Keratinocyte (primary cell): Measurements from ENCODE around the gene CHD9. TPM values are rescaled to one million over a fixed set of nuclear protein-coding genes. Genes with fewer than 3 reads are reported as not detected.

Source experiments
- DNase-seq: peaks from one replicate; pipeline ENCODE4 v3.0.0-alpha.2; 2011; ENCODE audit warnings: low read depth, missing footprints, low spot score
- FAIRE-seq: peaks from 2 replicates; lab custom pipeline; 2011; peaks lifted over from hg19 to GRCh38; lab: Jason Lieb, UNC
- H2AFZ ChIP-seq: 2 replicates; pipeline ENCODE4 v1.6.0; 2012; ENCODE audit warnings: low read length, control low read depth, inconsistent platforms; ENCODE audit not compliant: control insufficient read depth
- H3K27ac ChIP-seq: 2 replicates; pipeline ENCODE4 v1.5.1; 2011; ENCODE audit warnings: low read length; ENCODE audit not compliant: control insufficient read depth, insufficient read depth
- H3K27me3 ChIP-seq: 3 replicates; pipeline ENCODE4 v1.6.0; 2011; ENCODE audit warnings: low read length; ENCODE audit not compliant: control insufficient read depth, insufficient read depth; ENCODE audit errors: extremely low read depth
- H3K36me3 ChIP-seq, 2 experiments: 2 replicates in 1 of 2; 3 replicates in 1 of 2; pipeline ENCODE4 v1.5.1; 2011; ENCODE audit warnings: low read length in 2 of 2, mild to moderate bottlenecking in 1 of 2; ENCODE audit not compliant: control insufficient read depth in 2 of 2, insufficient read depth in 2 of 2; ENCODE audit errors: extremely low read depth in 1 of 2
- H3K4me1 ChIP-seq: 3 replicates; pipeline ENCODE4 v1.5.1; 2011; ENCODE audit warnings: low read length; ENCODE audit not compliant: control insufficient read depth, insufficient read depth; ENCODE audit errors: extremely low read depth
- H3K4me2 ChIP-seq: 3 replicates; pipeline ENCODE4 v1.6.0; 2011; ENCODE audit warnings: low read depth, low read length; ENCODE audit not compliant: control insufficient read depth, insufficient read depth; ENCODE audit errors: extremely low read depth
- H3K4me3 ChIP-seq, 3 experiments: fragments of 200-600 bp in 1 of 3; sonication (generic) in 1 of 3; 2 replicates in 2 of 3; 3 replicates in 1 of 3; pipeline ENCODE4 v1.5.1; 2011 to 2016; ENCODE audit warnings: low read length in 3 of 3, mild to moderate bottlenecking in 3 of 3, control low read depth in 2 of 3, inconsistent platforms in 1 of 3, low read depth in 1 of 3, mixed read lengths in 1 of 3, mixed run types in 1 of 3, moderate library complexity in 1 of 3; ENCODE audit not compliant: control insufficient read depth in 2 of 3, insufficient read depth in 2 of 3; ENCODE audit errors: extremely low read depth in 1 of 3
- H3K79me2 ChIP-seq: 2 replicates; pipeline ENCODE4 v1.6.0; 2012; ENCODE audit warnings: low read length; ENCODE audit not compliant: control insufficient read depth, insufficient read depth
- H3K9ac ChIP-seq: 3 replicates; pipeline ENCODE4 v1.6.0; 2011; ENCODE audit warnings: low read length; ENCODE audit not compliant: control insufficient read depth, insufficient read depth; ENCODE audit errors: extremely low read depth
- H3K9me1 ChIP-seq: 3 replicates; pipeline ENCODE4 v1.6.0; 2011; ENCODE audit warnings: low read length; ENCODE audit not compliant: control insufficient read depth, insufficient read depth; ENCODE audit errors: extremely low read depth
- H3K9me3 ChIP-seq: 2 replicates; pipeline ENCODE4 v1.5.1; 2012; ENCODE audit warnings: low read depth, low read length; ENCODE audit not compliant: control insufficient read depth
- H4K20me1 ChIP-seq: 3 replicates; pipeline ENCODE4 v1.6.0; 2011; ENCODE audit warnings: low read length; ENCODE audit not compliant: control insufficient read depth, insufficient read depth; ENCODE audit errors: extremely low read depth
- CTCF ChIP-seq, 3 experiments: IDR thresholded peaks in 1 of 3; conservative IDR thresholded peaks in 1 of 3; optimal IDR thresholded peaks in 1 of 3; 2 replicates in 2 of 3; 3 replicates in 1 of 3; pipeline versions ENCODE3 to v1.5.1; 2011; ENCODE audit warnings: low read length in 3 of 3, mild to moderate bottlenecking in 3 of 3, moderate library complexity in 2 of 3, control low read depth in 1 of 3, inconsistent platforms in 1 of 3; ENCODE audit not compliant: insufficient read depth in 2 of 3; ENCODE audit errors: extremely low read depth in 1 of 3
- EZH2 ChIP-seq: IDR thresholded peaks from one replicate; pipeline ENCODE4 v1.6.1; 2012; ENCODE audit warnings: inconsistent platforms, mild to moderate bottlenecking, low read length, moderate library complexity
- dilution Hi-C: fragments of 300-500 bp; cut with MboI; formaldehyde crosslinking; loops from one replicate; pipeline ENCODE4 v1.7.0; 2020; ENCODE audit warnings: low sequenced_read_pairs; ENCODE audit not compliant: extremely low pct_ligation_motif_present
- polyA plus RNA-seq, 5 experiments: library from polyadenylated mRNA; depleted of rRNA in 3 of 5; stranded (reverse) in 3 of 5; stranded (forward) in 1 of 5; unstranded in 1 of 5; fragments of >200 nt; gene quantifications; 1 replicate in 1 of 5; 2 replicates in 3 of 5; 3 replicates in 1 of 5; pipeline versions ENCODE4 v1.2.1 to v1.2.3, GENCODE V29; 2011 to 2012; ENCODE audit warnings: missing spikeins in 2 of 5, low read depth in 1 of 5, low replicate concordance in 1 of 5

CHD9 gene
- polyA plus RNA-seq, 1 donor (not counting 4 experiments of a cell fraction or from before 2014, with no cell fraction given) = 32.8 TPM

GRCh38 chr16:53142823-53143568 is 88.2 kb downstream of the CHD9 start:
- DNase-seq (peak; percentile 92), FAIRE-seq (peak; percentile 86)
- Histone ChIP-seq H3K36me3 (peaks cover 0 to 2% of the 10 kb centered on the region in 2 experiments), H3K27ac (peak overlapping the region; percentile 88), H3K4me1 (peaks cover 22% of the 10 kb centered on the region), H3K4me3 (no peak overlapping the region), H2AFZ (no peak overlapping the region), H3K9me3 (no peaks in the 10 kb centered on the region), H3K4me2 (peak overlapping the region; percentile 51), H3K79me2 (peaks cover 54% of the 10 kb centered on the region), H3K9me1 (no peaks in the 10 kb centered on the region), H4K20me1 (no peaks in the 10 kb centered on the region), H3K27me3 (no peaks in the 10 kb centered on the region), H3K9ac (peak overlapping the region; percentile 37)
- TF ChIP-seq CTCF (optimal IDR thresholded peaks at IDR 0.05 in 1 of 3, IDR thresholded peaks at IDR 0.05 in 1 of 3, conservative IDR thresholded peaks at IDR 0.05 in 1 of 3; ENCODE audit: extremely low read depth in 1 of 3, insufficient read depth in 2 of 3, low read length in 3 of 3) (no peak), EZH2 (no peak)
- dilution Hi-C loops = no loop called here

GRCh38 chr16:53147500-53148065 is 92.8 kb downstream of the CHD9 start:
- Histone ChIP-seq H3K27me3 (no peaks in the 10 kb centered on the region), H3K9me3 (no peaks in the 10 kb centered on the region), H3K36me3 (no peaks in the 10 kb centered on the region), H3K9me1 (no peaks in the 10 kb centered on the region), H4K20me1 (no peaks in the 10 kb centered on the region), H3K4me2 (no peak overlapping the region), H3K4me3 (no peak overlapping the region), H3K4me1 (peaks cover 10% of the 10 kb centered on the region), H2AFZ (no peak overlapping the region), H3K9ac (no peak overlapping the region), H3K27ac (no peak overlapping the region), H3K79me2 (peaks cover 68% of the 10 kb centered on the region)
- FAIRE-seq (no peak), DNase-seq (no peak)
- TF ChIP-seq CTCF (optimal IDR thresholded peaks at IDR 0.05 in 1 of 3, IDR thresholded peaks at IDR 0.05 in 1 of 3, conservative IDR thresholded peaks at IDR 0.05 in 1 of 3; ENCODE audit: extremely low read depth in 1 of 3, insufficient read depth in 2 of 3, low read length in 3 of 3) = no peak
- TF ChIP-seq EZH2 = no peak
- dilution Hi-C loops = no loop called here
